GM21526 (cell line): ENCODE results near the gene WBP11.

Source experiments
- ATAC-seq: cut with Tn5 transposase; IDR thresholded peaks from one replicate; pipeline ENCODE4 v1.9.1; 2021; ENCODE audit warnings: moderate library complexity; ENCODE audit not compliant: unreplicated experiment, low FRiP score

The WBP11 gene

GRCh38 chr12:14803011-14803829 lies at the start of gene WBP11, which contains the start of gene C12orf60:
WBP11 (minus strand) TSS chr12:14803478; CDS start chr12:14801383, 2,095 bp downstream.
C12orf60 (plus strand) TSS chr12:14803670; CDS start chr12:14822936, 19,266 bp downstream.
- ATAC-seq = peak; percentile 99

GRCh38 chr12:14852880-14853279 lies 49.6 kb upstream of the WBP11 start:
- no peak for ATAC-seq

- ATAC-seq = peak; percentile 77
These were observed 47.8 kb upstream of the WBP11 start for GRCh38 chr12:14850929-14851663.

GRCh38 chr12:14849661-14850060 lies 46.4 kb upstream of the WBP11 start:
- no peak for ATAC-seq

- ATAC-seq = no peak
These were observed 43.8 kb upstream of the WBP11 start for GRCh38 chr12:14846876-14847580.

GRCh38 chr12:14846042-14846587 lies 42.8 kb upstream of the WBP11 start:
- ATAC-seq = no peak

- no peak for ATAC-seq
These were observed 42.1 kb upstream of the WBP11 start for GRCh38 chr12:14845350-14845750.

- ATAC-seq = no peak
These were observed 41.1 kb upstream of the WBP11 start for GRCh38 chr12:14844401-14844800.

GRCh38 chr12:14843425-14843887 lies 40.2 kb upstream of the WBP11 start, which contains the start of gene ART4:
ART4 (minus strand) TSS chr12:14843526; CDS start chr12:14843113, 413 bp downstream.
- ATAC-seq = no peak

- no peak for ATAC-seq
These were observed 39.0 kb upstream of the WBP11 start for GRCh38 chr12:14842315-14842714.

- no peak for ATAC-seq
These were observed 38.5 kb upstream of the WBP11 start for GRCh38 chr12:14841761-14842160.

- ATAC-seq = no peak
These were observed 37.3 kb upstream of the WBP11 start for GRCh38 chr12:14840616-14841015.

- ATAC-seq = no peak
These were observed 36.0 kb upstream of the WBP11 start for GRCh38 chr12:14839262-14839661.

- no peak for ATAC-seq
These were observed 33.3 kb upstream of the WBP11 start for GRCh38 chr12:14836336-14837210.

- ATAC-seq = no peak
These were observed 31.2 kb upstream of the WBP11 start for GRCh38 chr12:14834509-14834908.

- no peak for ATAC-seq
These were observed 30.7 kb upstream of the WBP11 start for GRCh38 chr12:14833952-14834351.

- no peak for ATAC-seq
These were observed 30.1 kb upstream of the WBP11 start for GRCh38 chr12:14833336-14833735.

GRCh38 chr12:14828892-14829291 lies 25.6 kb upstream of the WBP11 start:
- ATAC-seq = peak; percentile 81

GRCh38 chr12:14827043-14827442 lies 23.8 kb upstream of the WBP11 start:
- ATAC-seq = no peak

- ATAC-seq = no peak
These were observed 23.2 kb upstream of the WBP11 start for GRCh38 chr12:14826491-14826890.
